ENCODE data around the gene BCL2. TPM values are rescaled to one million over a fixed set of nuclear protein-coding genes. Genes with fewer than 3 reads are reported as not detected.
A peak's percentile ranks its signal among the peaks of the same experiment; 100 is the strongest.

Gene BCL2
- total RNA-seq, 1 experiment from 2014 or later: 2.5 TPM

DNA sequence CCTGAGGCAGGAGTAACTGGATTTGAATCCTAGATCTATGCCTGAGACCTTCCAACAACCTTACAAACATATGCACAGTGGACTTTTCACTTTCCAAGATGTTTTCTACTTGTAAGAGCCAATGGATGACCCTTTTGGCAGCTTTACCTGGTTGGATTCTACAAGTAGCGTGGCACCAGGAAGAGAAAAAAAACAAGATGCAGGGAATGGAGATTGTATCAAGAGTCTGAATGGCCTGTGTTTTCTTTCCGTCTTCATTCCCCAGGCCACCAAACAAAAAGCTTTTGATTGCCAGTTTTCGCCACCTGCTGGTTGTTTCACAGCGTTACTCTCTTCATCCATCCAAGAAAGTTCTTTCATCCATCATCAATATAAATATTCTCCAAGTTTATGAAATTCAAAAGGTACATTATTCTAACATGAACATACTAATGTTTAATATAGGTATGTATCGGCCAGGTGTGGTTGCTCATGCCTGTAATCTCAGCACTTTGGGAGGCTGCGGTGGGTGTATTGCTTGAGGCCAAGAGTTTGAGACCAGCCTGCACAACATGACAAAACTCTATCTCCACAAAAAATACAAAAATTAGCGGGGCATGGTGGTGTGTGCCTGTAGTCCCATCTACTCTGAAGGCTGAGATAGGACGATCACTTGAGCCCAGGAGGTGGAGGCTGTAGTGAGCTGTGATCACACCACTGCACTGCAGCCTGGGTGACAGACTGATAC lies 3.5 kb upstream of the BCL2 start:
- peak; percentile 61 for DNase-seq (ENCODE audit: low read depth, low spot score)
- Histone ChIP-seq H3K4me2 (ENCODE audit: low read length) (peak overlapping the region; percentile 38), H3K4me3 (replicated peaks in 1 of 2; ENCODE audit: low read depth in 1 of 2, low read length in 2 of 2) (no peak overlapping the region), H3K79me2 (ENCODE audit: insufficient read depth, low read length) (no peaks in the 10 kb centered on the region), H3K36me3 (ENCODE audit: control insufficient read depth in 1 of 2, insufficient read depth in 2 of 2, low read length in 2 of 2) (no peaks in the 10 kb centered on the region), H3K27me3 (ENCODE audit: insufficient read depth, low read length) (0 out of 2 replicates have a peak, but pooled peaks cover 4% of the 10 kb centered on the region), H3K9me3 (ENCODE audit: control insufficient read depth in 1 of 2, insufficient read depth in 1 of 2, low read depth in 1 of 2, low read length in 2 of 2) (no peaks in the 10 kb centered on the region), H3K9ac (ENCODE audit: low read length) (no peak overlapping the region), H2AFZ (ENCODE audit: low read depth, low read length, poor library complexity, severe bottlenecking) (peak overlapping the region; percentile 89), H3K27ac (ENCODE audit: low read depth, low read length) (no peak overlapping the region), H3K9me2 (ENCODE audit: insufficient read depth) (no peaks in the 10 kb centered on the region), H4K20me1 (ENCODE audit: insufficient read depth) (no peaks in the 10 kb centered on the region), H3K4me1 (ENCODE audit: control insufficient read depth in 1 of 2, insufficient read depth in 2 of 2, low read length in 2 of 2) (peaks cover 5 to 24% of the 10 kb centered on the region in 2 experiments; a peak in 2 of 4 replicates)
- no TSS peak for BruUV-seq (replicated peaks)
- intact Hi-C loops (cut with micrococcal nuclease): loop anchor here (1.0 to 10.0 kb wide), 6 partner anchors 114 to 838 kb away; no protein-coding TSS in a partner anchor
- TF ChIP-seq REST (IDR thresholded peaks at IDR 0.05; ENCODE audit: low read depth) (no peak), ELF1 (IDR thresholded peaks at IDR 0.05; ENCODE audit: borderline replicate concordance, low read depth) (no peak), POLR2A (IDR thresholded peaks at IDR 0.05; ENCODE audit: borderline replicate concordance, extremely low read depth, insufficient read depth, insufficient read length) (no peak), TCF7L2 (IDR thresholded peaks at IDR 0.05; ENCODE audit: borderline replicate concordance, extremely low read depth, insufficient read depth, insufficient read length) (no peak), EZH2 (IDR thresholded peaks at IDR 0.05) (no peak), RAD21 (IDR thresholded peaks at IDR 0.05; ENCODE audit: low read depth) (peak; percentile 79), JUND (IDR thresholded peaks at IDR 0.05) (no peak), ZNF274 (IDR thresholded peaks at IDR 0.05; ENCODE audit: low read depth, low read length) (no peak)
- TF ChIP-seq, protein P1, sequence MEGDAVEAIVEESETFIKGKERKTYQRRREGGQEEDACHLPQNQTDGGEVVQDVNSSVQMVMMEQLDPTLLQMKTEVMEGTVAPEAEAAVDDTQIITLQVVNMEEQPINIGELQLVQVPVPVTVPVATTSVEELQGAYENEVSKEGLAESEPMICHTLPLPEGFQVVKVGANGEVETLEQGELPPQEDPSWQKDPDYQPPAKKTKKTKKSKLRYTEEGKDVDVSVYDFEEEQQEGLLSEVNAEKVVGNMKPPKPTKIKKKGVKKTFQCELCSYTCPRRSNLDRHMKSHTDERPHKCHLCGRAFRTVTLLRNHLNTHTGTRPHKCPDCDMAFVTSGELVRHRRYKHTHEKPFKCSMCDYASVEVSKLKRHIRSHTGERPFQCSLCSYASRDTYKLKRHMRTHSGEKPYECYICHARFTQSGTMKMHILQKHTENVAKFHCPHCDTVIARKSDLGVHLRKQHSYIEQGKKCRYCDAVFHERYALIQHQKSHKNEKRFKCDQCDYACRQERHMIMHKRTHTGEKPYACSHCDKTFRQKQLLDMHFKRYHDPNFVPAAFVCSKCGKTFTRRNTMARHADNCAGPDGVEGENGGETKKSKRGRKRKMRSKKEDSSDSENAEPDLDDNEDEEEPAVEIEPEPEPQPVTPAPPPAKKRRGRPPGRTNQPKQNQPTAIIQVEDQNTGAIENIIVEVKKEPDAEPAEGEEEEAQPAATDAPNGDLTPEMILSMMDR (IDR thresholded peaks at IDR 0.05 in 2 of 3, conservative IDR thresholded peaks at IDR 0.05 in 1 of 3; ENCODE audit: borderline replicate concordance in 1 of 3, insufficient read depth in 1 of 3, low read depth in 2 of 3, low read length in 2 of 3): peak; percentile 73 to 78 (median 77)
- ChIA-PET CTCF (interaction anchor here (0.7 to 4.2 kb wide), 11 partner anchors 8 to 307 kb away, joined by 3 to 18 read pairs (median 4); no protein-coding TSS in a partner anchor), RAD21 (ENCODE audit: low non-redundant PET in 1 of 2, low total read pairs in 2 of 2, uncharacterized antibody in 2 of 2, unreplicated experiment in 2 of 2) (no interaction called here), POLR2A (no interaction called here)
- peak; percentile 35; the same call in 1 of the 2 replicates for ATAC-seq
